Measurements from ENCODE around the gene SLC25A45.

SLC25A45 gene

GRCh38 chr11:65399249-65399648 is 16.8 kb upstream of the SLC25A45 start:
- H3K9ac ChIP-seq, result no peak overlapping the region
- no peaks in the 10 kb centered on the region for H3K27me3 ChIP-seq (ENCODE audit: control insufficient read depth, insufficient read depth, low read length)
- no peak overlapping the region for H2AFZ ChIP-seq
- TF ChIP-seq CTCF (IDR thresholded peaks at IDR 0.05), result no peak
- H3K4me2 ChIP-seq (ENCODE audit: low read length), result no peak overlapping the region
- no peak overlapping the region for H3K27ac ChIP-seq
- no peaks in the 10 kb centered on the region for H3K4me1 ChIP-seq
- H3K4me3 ChIP-seq (ENCODE audit: low read depth, low read length), result no peak overlapping the region
- H3K36me3 ChIP-seq (ENCODE audit: control insufficient read depth, insufficient read depth, low read length), result no peaks in the 10 kb centered on the region
- peaks cover 8% of the 10 kb centered on the region for H3K79me2 ChIP-seq
- H3K9me3 ChIP-seq (ENCODE audit: control insufficient read depth, low read length), result no peaks in the 10 kb centered on the region

DNA sequence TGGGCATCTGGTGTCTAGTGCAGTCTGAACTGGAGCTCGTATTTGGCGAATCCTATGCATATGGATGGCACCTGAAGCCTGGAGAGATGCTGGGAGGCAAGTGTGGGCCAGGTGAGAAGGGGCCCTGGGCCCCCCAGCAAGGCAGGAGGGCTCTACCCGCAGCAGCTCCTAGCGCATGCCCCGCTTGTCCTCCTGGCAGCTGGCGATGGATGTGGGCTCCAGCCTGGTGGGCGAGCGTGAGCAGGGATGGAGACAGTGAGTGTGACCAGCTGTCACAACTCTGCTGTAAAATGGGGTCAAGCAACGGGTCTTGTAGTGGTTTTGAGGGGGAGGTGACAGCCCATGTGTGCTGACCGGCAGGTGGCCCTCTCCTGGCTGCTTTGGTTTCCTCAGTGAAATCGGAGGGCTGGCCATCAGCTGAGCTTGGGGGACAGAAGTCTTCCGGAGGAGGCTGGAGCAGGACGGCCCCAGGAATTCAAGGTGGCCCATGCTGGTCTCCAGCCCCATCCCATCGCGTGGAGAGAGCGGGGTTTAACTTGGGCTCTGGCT is 16.0 kb upstream of the SLC25A45 start:
- Histone ChIP-seq H3K4me3 (ENCODE audit: low read depth, low read length) (no peak overlapping the region), H3K9me3 (ENCODE audit: control insufficient read depth, low read length) (no peaks in the 10 kb centered on the region), H3K36me3 (ENCODE audit: control insufficient read depth, insufficient read depth, low read length) (no peaks in the 10 kb centered on the region), H3K9ac (no peak overlapping the region), H3K79me2 (peaks cover 8% of the 10 kb centered on the region), H2AFZ (no peak overlapping the region), H3K27ac (no peak overlapping the region), H3K4me1 (no peaks in the 10 kb centered on the region), H3K4me2 (ENCODE audit: low read length) (no peak overlapping the region), H3K27me3 (ENCODE audit: control insufficient read depth, insufficient read depth, low read length) (no peaks in the 10 kb centered on the region)
- no peak for TF ChIP-seq CTCF (IDR thresholded peaks at IDR 0.05)

DNA sequence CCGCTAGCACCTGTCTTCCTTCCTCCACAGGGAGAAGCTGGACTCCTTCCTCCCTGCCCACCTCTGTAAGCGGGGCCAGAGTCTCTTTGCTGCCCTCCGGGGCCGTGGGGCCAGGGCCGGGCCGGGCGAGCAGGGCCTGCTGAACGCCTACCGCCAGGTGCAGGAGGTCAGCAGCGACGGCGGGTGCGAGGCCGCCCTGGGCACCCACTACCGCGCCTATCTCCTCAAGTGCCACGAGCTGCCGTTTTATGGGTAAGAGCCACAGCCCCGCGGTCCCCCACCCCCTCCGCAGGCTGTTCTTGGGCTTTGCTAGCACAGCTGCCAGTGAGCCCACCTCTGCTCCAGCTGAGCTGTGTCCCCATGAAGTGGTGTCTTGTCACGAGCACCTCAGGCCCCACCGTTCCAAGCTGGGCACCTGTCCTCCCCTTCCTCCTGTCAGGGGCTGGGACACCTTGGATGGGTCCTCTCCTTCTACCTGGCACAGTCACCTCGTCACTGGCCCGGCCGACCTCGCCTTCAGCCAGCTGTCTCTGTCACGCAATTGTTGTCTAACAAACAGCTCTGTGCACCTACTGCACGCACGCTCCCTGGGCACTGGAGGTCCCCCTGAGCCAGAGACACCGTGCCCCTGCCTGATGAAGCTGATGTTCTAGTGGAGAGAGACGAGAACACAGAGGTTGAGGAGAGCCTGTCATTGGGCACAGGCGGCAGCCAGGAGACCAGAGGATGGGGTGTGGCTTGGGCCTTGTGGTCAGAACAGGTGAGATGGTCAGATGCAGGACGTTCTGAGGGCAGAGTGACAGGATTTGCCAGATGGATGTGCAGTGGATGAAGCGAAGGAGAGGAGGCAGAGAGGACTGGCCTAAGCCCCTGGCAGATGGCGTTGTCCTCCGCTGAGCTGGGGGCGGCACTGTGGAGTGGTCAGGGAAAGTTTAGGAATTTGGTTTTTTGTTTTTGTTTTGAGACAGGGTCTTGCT is 14.6 kb upstream of the SLC25A45 start:
- Histone ChIP-seq H3K27me3 (ENCODE audit: control insufficient read depth, insufficient read depth, low read length) (no peaks in the 10 kb centered on the region), H3K27ac (no peak overlapping the region), H3K4me1 (no peaks in the 10 kb centered on the region), H3K79me2 (peaks cover 13% of the 10 kb centered on the region), H3K9me3 (ENCODE audit: control insufficient read depth, low read length) (no peaks in the 10 kb centered on the region), H3K36me3 (ENCODE audit: control insufficient read depth, insufficient read depth, low read length) (no peaks in the 10 kb centered on the region), H3K4me2 (ENCODE audit: low read length) (no peak overlapping the region), H3K4me3 (ENCODE audit: low read depth, low read length) (no peak overlapping the region), H3K9ac (no peak overlapping the region), H2AFZ (no peak overlapping the region)
- no peak for TF ChIP-seq CTCF (IDR thresholded peaks at IDR 0.05)

DNA sequence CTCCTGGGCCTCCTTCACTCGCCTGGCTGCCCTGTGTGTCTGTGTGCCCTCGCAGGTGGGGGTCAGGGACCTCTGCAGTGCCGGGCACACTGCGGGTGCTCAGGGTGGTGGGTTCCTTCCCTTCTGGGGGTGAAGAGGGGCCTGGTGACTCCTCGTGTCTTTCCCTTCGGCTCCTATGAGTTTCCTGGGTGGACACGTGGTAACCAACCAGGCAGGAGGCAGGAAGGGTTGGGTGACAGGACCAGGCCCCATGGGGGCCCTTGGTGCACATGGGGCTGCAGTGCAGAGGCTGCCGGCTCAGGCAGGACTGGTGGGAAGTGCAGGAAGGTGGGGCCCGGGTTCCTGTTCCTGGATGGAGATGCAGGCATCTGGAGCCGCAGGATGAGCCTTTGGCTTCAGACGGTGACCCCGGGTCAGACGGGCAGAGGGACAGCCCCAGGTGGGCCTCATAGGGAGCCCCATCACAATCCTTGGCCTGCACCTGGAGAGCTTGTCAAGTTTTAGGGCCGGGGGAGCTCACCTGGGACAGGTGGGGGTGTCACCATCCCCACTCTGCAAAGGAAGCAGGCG is 13.6 kb upstream of the SLC25A45 start:
- H3K36me3 ChIP-seq (ENCODE audit: control insufficient read depth, insufficient read depth, low read length), result no peaks in the 10 kb centered on the region
- H3K4me2 ChIP-seq (ENCODE audit: low read length), result no peak overlapping the region

More for the DNA sequence above, 13.6 kb upstream of the SLC25A45 start:
- H3K27me3 ChIP-seq (ENCODE audit: control insufficient read depth, insufficient read depth, low read length), result no peaks in the 10 kb centered on the region
- H3K4me1 ChIP-seq, result no peaks in the 10 kb centered on the region
- H3K9me3 ChIP-seq (ENCODE audit: control insufficient read depth, low read length), result no peaks in the 10 kb centered on the region
- no peak overlapping the region for H3K9ac ChIP-seq
- H3K4me3 ChIP-seq (ENCODE audit: low read depth, low read length), result no peak overlapping the region
- no peak overlapping the region for H2AFZ ChIP-seq
- H3K79me2 ChIP-seq, result peaks cover 15% of the 10 kb centered on the region
- no peak for TF ChIP-seq CTCF (IDR thresholded peaks at IDR 0.05)
- no peak overlapping the region for H3K27ac ChIP-seq
